ENCODE data around the gene CAPZA2. TPM values are rescaled to one million over a fixed set of nuclear protein-coding genes. Genes with fewer than 3 reads are reported as not detected.

Gene CAPZA2
- total and polyA plus RNA-seq, 9 of the 15 experiments (the other 6 are each of a cell fraction or from before 2014, with no cell fraction given): 67.0 to 524 (median 176) TPM

GRCh38 chr7:116953372-116953905 is 91.1 kb downstream of the CAPZA2 start, which contains the start of gene ST7 (continued):
- TF ChIP-seq MEIS2 (IDR thresholded peaks at IDR 0.05; ENCODE audit: partially characterized antibody) (no peak), SUPT5H (IDR thresholded peaks at IDR 0.05) (peak; percentile 81), CHD4 (IDR thresholded peaks at IDR 0.05; ENCODE audit: insufficient read depth, insufficient replicate concordance, low read depth, low read length, poor library complexity, severe bottlenecking) (no peak), POLR2AphosphoS2 (IDR thresholded peaks at IDR 0.05; ENCODE audit: low read length) (0 out of 2 replicates have a peak, but pooled peaks have one; percentile 23), ZBTB8A (IDR thresholded peaks at IDR 0.05; ENCODE audit: partially characterized antibody) (no peak), MAZ (CRISPR knock-in tag; conservative IDR thresholded peaks at IDR 0.05 in 1 of 2, IDR thresholded peaks at IDR 0.05 in 1 of 2) (peak in 1 of 2 experiments; percentile 41; a peak in 3 of 4 replicates), PATZ1 (CRISPR knock-in tag; IDR thresholded peaks at IDR 0.05; ENCODE audit: borderline replicate concordance) (no peak), ZNF609 (CRISPR knock-in tag; IDR thresholded peaks at IDR 0.05; ENCODE audit: borderline replicate concordance) (no peak), SREBF2 (CRISPR knock-in tag; IDR thresholded peaks at IDR 0.05) (no peak), REST (IDR thresholded peaks at IDR 0.05; ENCODE audit: borderline replicate concordance) (no peak), REST (CRISPR knock-in tag; IDR thresholded peaks at IDR 0.05; ENCODE audit: low read depth) (no peak)

All from K562 (cell line).